ENCODE measurements around the gene CKMT2.
"Not testable (repeated sequence)": the region's sequence is repeated elsewhere in the genome, so short reads cannot be mapped to it uniquely, and the experiment has no call there.

Gene CKMT2

DNA sequence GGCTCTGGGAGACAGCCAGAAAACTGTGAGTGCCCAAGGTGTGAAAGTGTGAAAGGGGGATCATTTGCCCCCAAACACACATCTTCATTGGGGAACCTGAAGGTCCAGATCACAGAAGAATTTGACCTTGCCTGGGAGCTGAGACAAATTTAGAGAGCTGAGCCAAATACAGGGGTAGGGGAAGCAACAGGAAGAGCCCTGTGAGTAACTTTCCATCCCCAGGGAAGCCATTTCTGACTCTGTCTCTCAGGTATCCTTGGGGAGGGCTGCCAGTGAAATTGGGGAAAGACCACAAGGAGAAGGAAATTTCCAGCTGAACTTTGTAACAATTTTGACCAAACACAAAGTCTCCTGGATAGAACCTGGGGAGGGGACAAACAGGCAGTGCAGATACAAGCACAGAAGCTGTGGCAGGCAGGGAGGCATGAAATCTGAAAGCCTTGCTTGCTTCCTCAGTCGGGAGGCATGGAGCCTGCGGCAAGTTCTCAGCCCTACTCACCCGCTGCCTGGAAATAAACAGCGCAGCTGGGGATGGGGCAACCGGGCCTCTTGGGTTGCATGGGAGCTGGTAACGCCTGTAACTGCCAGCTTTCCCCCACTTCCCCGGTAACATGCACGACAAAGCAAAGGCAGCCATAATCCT is 36.8 kb downstream of the CKMT2 start:
- TF ChIP-seq, protein P1, sequence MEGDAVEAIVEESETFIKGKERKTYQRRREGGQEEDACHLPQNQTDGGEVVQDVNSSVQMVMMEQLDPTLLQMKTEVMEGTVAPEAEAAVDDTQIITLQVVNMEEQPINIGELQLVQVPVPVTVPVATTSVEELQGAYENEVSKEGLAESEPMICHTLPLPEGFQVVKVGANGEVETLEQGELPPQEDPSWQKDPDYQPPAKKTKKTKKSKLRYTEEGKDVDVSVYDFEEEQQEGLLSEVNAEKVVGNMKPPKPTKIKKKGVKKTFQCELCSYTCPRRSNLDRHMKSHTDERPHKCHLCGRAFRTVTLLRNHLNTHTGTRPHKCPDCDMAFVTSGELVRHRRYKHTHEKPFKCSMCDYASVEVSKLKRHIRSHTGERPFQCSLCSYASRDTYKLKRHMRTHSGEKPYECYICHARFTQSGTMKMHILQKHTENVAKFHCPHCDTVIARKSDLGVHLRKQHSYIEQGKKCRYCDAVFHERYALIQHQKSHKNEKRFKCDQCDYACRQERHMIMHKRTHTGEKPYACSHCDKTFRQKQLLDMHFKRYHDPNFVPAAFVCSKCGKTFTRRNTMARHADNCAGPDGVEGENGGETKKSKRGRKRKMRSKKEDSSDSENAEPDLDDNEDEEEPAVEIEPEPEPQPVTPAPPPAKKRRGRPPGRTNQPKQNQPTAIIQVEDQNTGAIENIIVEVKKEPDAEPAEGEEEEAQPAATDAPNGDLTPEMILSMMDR (IDR thresholded peaks at IDR 0.05; ENCODE audit: low read depth, low read length): no peak
- DNase-seq (ENCODE audit: low read depth in 2 of 2): peak in 1 of 2 donors; percentile 37
- H3K4me3 ChIP-seq (replicated peaks in 1 of 2; ENCODE audit: low read depth in 2 of 2, low read length in 2 of 2): no peak overlapping the region

DNA sequence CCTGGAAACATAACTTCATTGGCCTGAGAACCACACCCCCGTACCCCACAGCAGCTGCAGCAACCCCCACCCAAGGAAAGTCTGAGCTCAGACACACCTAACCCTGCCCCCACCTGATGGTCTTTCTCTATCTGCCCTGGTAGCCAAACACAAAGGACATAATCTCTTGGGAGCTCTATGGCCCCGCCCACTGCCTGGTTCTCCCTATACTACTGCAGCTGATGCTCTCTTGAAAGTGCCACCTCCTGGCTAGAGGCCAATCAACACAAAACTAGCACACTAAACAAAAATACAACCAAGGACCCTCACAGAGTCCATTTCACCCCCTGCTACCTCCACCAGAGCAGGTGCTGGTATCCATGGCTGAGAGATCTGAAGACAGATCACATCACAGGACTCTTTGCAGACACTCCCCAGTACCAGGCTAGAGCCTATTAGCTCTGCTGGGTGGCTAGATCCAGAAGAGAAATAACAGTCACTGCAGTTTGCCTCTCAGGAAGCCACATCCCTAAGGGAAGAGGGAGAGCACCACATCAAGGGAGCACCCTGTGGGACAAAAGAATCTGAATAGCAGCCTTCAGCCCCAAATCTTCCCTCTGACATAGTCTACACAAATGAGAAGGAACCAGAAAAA is 37.4 kb downstream of the CKMT2 start:
- H3K4me3 ChIP-seq (replicated peaks in 1 of 2; ENCODE audit: low read depth in 2 of 2, low read length in 2 of 2); DNase-seq (ENCODE audit: low read depth in 2 of 2): not testable (repeated sequence)

DNA sequence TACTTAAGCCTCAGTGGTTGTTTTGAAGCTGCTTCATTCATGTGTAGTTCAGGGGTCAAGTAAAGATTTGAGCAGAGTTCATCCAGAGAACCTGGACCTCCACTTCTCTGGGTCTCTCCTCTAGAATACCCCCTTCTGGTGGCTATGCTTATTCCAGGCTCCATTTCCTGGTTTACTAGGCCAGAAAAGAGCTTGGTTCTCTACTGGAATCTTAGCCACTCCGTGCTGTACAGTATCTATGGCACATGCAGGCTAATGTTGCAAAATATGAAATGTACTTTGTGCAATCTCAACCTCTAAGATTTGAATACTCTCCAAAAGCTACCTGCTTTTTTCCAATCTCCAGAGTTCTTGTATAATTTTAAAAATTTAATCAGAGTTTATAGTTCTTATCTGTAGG is 50.9 kb downstream of the CKMT2 start:
- no peak for DNase-seq (ENCODE audit: low read depth in 2 of 2)
- H3K4me3 ChIP-seq (replicated peaks in 1 of 2; ENCODE audit: low read depth in 2 of 2, low read length in 2 of 2): no peak overlapping the region
- TF ChIP-seq, protein P1 (IDR thresholded peaks at IDR 0.05; ENCODE audit: low read depth, low read length): no peak

DNA sequence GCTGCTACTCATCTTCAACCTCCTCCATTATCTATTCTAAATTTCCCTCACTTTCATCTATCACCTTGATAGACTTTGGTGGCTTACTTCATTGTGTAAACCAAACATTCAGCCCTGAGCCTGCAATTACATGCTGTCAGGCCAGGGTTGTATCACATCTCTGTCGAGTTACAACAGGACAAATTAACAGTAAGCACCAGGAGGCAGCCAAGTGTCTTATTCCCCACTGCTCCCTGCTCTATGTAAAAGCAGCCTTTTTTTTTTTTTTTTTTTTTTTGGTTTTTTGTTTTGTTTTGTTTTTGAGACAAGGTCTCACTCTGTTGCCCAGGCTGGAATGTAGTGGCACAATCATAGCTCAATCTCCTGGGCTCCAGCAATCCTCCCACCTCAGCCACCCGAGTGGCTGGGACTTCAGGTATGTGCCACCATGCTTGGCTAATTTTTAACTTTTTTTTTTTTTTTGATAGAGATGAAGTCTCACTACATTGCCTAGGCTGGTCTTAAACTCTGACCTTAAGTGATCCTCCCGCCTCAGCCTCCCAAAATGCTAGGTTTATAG is 53.0 kb downstream of the CKMT2 start:
- TF ChIP-seq, protein P1 (IDR thresholded peaks at IDR 0.05; ENCODE audit: low read depth, low read length): no peak
- DNase-seq (ENCODE audit: low read depth in 2 of 2): no peak
- no peak overlapping the region for H3K4me3 ChIP-seq (replicated peaks in 1 of 2; ENCODE audit: low read depth in 2 of 2, low read length in 2 of 2)

DNA sequence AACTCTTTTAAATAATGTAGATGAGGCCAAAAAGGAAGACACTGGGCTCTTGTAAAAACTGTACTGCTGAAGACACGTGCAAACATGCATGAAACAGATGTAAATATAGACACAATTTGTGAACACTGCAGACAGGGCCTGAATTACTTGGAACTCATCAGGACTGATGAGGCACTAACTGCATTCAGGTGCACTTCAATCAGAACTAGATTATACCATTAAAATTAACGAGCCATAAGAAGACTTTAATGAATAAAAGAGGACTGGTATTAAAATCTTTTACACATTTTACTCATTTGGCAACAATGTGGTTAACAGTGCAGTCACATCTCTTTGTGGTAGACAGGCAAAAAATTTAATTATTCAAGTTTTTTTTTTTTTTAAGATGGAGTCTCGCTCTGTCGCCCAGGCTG is 54.9 kb downstream of the CKMT2 start:
- no peak for DNase-seq (ENCODE audit: low read depth in 2 of 2)
- TF ChIP-seq, protein P1 (IDR thresholded peaks at IDR 0.05; ENCODE audit: low read depth, low read length): no peak
- H3K4me3 ChIP-seq (replicated peaks in 1 of 2; ENCODE audit: low read depth in 2 of 2, low read length in 2 of 2): no peak overlapping the region

DNA sequence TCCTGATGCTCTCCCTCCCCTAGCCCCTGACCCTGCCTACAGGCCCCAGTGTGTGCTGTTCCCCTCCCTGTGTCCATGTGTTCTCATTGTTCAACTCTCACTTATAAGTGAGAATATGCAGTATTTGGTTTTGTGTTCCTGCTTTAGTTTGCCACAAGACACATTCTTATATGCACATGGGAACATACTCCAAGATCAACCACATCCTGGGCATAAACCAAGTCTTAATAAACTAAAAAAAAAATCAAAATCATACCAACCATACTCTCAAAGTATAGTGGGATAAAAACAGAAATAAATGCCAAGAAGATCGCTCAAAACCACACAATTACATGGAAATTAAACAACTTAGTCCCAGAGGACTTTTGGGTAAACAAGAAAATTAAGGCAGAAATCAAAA is 57.0 kb downstream of the CKMT2 start:
- TF ChIP-seq, protein P1 (IDR thresholded peaks at IDR 0.05; ENCODE audit: low read depth, low read length): no peak
- DNase-seq (ENCODE audit: low read depth in 2 of 2): no peak
- H3K4me3 ChIP-seq (replicated peaks in 1 of 2; ENCODE audit: low read depth in 2 of 2, low read length in 2 of 2): no peak overlapping the region

DNA sequence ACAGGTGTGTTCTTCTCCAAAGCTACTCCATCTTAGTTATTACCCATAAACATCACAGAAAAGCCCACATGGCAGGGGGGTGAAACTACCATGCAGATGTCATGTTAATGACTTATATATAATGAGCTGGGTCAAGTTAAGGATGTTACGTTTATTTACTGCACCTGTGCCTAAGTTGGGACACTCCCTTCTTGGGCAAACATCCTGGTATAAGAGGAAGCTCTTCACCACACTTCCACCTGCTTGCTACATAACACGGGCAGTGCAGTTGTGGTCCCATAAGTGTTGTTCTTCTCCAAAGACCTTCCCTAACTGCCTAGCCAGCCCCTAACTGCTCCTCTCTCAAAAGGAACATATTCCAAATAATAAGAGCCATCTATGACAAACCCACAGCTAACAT is 59.0 kb downstream of the CKMT2 start:
- DNase-seq (ENCODE audit: low read depth in 2 of 2): no peak
- no peak overlapping the region for H3K4me3 ChIP-seq (replicated peaks in 1 of 2; ENCODE audit: low read depth in 2 of 2, low read length in 2 of 2)
- TF ChIP-seq, protein P1 (IDR thresholded peaks at IDR 0.05; ENCODE audit: low read depth, low read length): no peak

DNA sequence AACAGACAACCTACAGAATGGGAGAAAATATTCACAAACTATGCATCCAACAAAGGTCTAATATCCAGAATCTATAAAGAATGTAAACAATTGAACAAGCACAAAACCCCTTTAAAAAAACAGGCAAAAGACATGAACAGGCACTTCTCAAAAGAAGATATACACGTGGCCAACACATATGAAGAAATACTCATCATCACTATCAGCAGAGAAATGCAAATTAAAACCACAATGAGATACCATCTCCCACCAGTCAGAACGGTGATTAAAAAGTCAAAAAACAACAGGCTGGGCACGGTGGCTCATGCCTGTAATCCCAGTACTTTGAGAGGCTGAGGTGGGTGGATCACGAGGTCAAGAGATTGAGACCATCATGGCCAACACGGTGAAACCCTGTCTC is 60.9 kb downstream of the CKMT2 start:
- DNase-seq (ENCODE audit: low read depth in 2 of 2); H3K4me3 ChIP-seq (replicated peaks in 1 of 2; ENCODE audit: low read depth in 2 of 2, low read length in 2 of 2): not testable (repeated sequence)
